Liver (tissue), 9 donors: ENCODE results near the gene IL2RA. TPM values are rescaled to one million over a fixed set of nuclear protein-coding genes. Genes with fewer than 3 reads are reported as not detected.

ENCODE experiments used
- DNase-seq: peaks from one replicate; pipeline ENCODE4 v3.0.0-alpha.2; 2017; ENCODE audit warnings: low spot score
- H3K27ac ChIP-seq, 2 donors: one replicate each; pipeline ENCODE4 v1.7.0; 2013; ENCODE audit warnings: inconsistent platforms in 2 of 2, low read length in 2 of 2, control low read depth in 1 of 2, low read depth in 1 of 2, mild to moderate bottlenecking in 1 of 2
- H3K27me3 ChIP-seq, 4 donors: one replicate each; pipeline versions ENCODE4 v1.6.1 to v1.7.0; 2013; ENCODE audit warnings: low read length in 3 of 4, inconsistent platforms in 1 of 4, mild to moderate bottlenecking in 1 of 4, moderate library complexity in 1 of 4; ENCODE audit not compliant: control insufficient read depth in 4 of 4, insufficient read depth in 4 of 4
- H3K36me3 ChIP-seq, 4 donors: one replicate each; pipeline versions ENCODE4 v1.6.1 to v1.7.0; 2013; ENCODE audit warnings: low read length in 3 of 4, mild to moderate bottlenecking in 3 of 4, low read depth in 1 of 4, moderate library complexity in 1 of 4; ENCODE audit not compliant: control insufficient read depth in 4 of 4, insufficient read depth in 3 of 4
- H3K4me1 ChIP-seq, 4 donors: one replicate each; pipeline versions ENCODE4 v1.6.1 to v1.7.0; 2013; ENCODE audit warnings: low read length in 3 of 4, mild to moderate bottlenecking in 3 of 4, moderate library complexity in 1 of 4; ENCODE audit not compliant: control insufficient read depth in 4 of 4, insufficient read depth in 4 of 4
- H3K4me3 ChIP-seq, 3 donors: one replicate each; pipeline versions ENCODE4 v1.6.1 to v1.7.0; 2013; ENCODE audit warnings: low read length in 3 of 3, control low read depth in 1 of 3, low read depth in 1 of 3, mild to moderate bottlenecking in 1 of 3
- H3K9ac ChIP-seq, 2 donors: one replicate each; pipeline ENCODE4 v1.7.0; 2013; ENCODE audit warnings: low read length in 2 of 2, mild to moderate bottlenecking in 2 of 2, moderate library complexity in 2 of 2, control low read depth in 1 of 2, low read depth in 1 of 2
- H3K9me3 ChIP-seq, 4 donors: one replicate each; pipeline versions ENCODE4 v1.6.1 to v1.7.0; 2013; ENCODE audit warnings: low read length in 3 of 4; ENCODE audit not compliant: control insufficient read depth in 4 of 4
- ATF3 ChIP-seq: IDR thresholded peaks from 2 replicates; pipeline ENCODE4 v1.6.1; 2016; ENCODE audit warnings: antibody characterized with exemption
- CTCF ChIP-seq: fragments of 150-350 bp; IDR thresholded peaks from 2 replicates; pipeline ENCODE4 v1.5.1; 2017; ENCODE audit warnings: improper control_type of control experiment, low read depth, low read length; ENCODE audit not compliant: missing input control
- EGR1 ChIP-seq, 2 donors: IDR thresholded peaks; 2 replicates each; pipeline ENCODE4 v1.6.1; 2016 to 2018; ENCODE audit warnings: antibody characterized with exemption in 2 of 2, low read depth in 2 of 2
- FOXA2 ChIP-seq: IDR thresholded peaks from 2 replicates; pipeline ENCODE4 v1.6.1; 2016; ENCODE audit warnings: antibody characterized with exemption
- GABPA ChIP-seq, 2 donors: IDR thresholded peaks in 1 of 2; conservative IDR thresholded peaks in 1 of 2; 2 replicates each; pipeline ENCODE4 v1.6.1; 2016; ENCODE audit warnings: antibody characterized with exemption in 2 of 2, mild to moderate bottlenecking in 1 of 2, moderate library complexity in 1 of 2
- HNF4A ChIP-seq, 2 donors: conservative IDR thresholded peaks; 2 replicates each; pipeline ENCODE4 v1.6.1; 2016; ENCODE audit warnings: antibody characterized with exemption in 2 of 2, mild to moderate bottlenecking in 2 of 2
- NR2F2 ChIP-seq: IDR thresholded peaks from 2 replicates; pipeline ENCODE4 v1.6.1; 2016; ENCODE audit warnings: antibody characterized with exemption
- RAD21 ChIP-seq, 2 donors: IDR thresholded peaks; 2 replicates each; pipeline ENCODE4 v1.6.1; 2016; ENCODE audit warnings: antibody characterized with exemption in 2 of 2, mild to moderate bottlenecking in 2 of 2
- REST ChIP-seq: IDR thresholded peaks from 2 replicates; pipeline ENCODE4 v1.6.1; 2016; ENCODE audit warnings: antibody characterized with exemption, mild to moderate bottlenecking
- RXRA ChIP-seq, 2 donors: IDR thresholded peaks; 2 replicates each; pipeline ENCODE4 v1.6.1; 2017 to 2018; ENCODE audit warnings: antibody characterized with exemption in 2 of 2, mild to moderate bottlenecking in 1 of 2
- SP1 ChIP-seq: IDR thresholded peaks from 2 replicates; pipeline ENCODE4 v1.6.1; 2018; ENCODE audit warnings: antibody characterized with exemption, mild to moderate bottlenecking
- TAF1 ChIP-seq: conservative IDR thresholded peaks from 2 replicates; pipeline ENCODE4 v1.6.1; 2016; ENCODE audit warnings: antibody characterized with exemption, mild to moderate bottlenecking
- ZBTB33 ChIP-seq: IDR thresholded peaks from 2 replicates; pipeline ENCODE4 v1.6.1; 2016; ENCODE audit warnings: antibody characterized with exemption
- WGBS: extraction: QIAGEN DNeasy Blood & Tissue Kit; methylation state at CpG from one replicate; pipeline ENCODE4 v1.1.7; 2013; 5-methylcytosine and 5-hydroxymethylcytosine counted together
- polyA plus RNA-seq, 2 donors: library from polyadenylated mRNA; stranded (reverse) in 1 of 2; unstranded in 1 of 2; fragments of 200-250 nt in 1 of 2; fragments of >200 nt in 1 of 2; fragmentation: Nextera tagmentation in 1 of 2; extraction: Ambion mirVana in 1 of 2; gene quantifications; one replicate each; pipeline versions ENCODE4 v1.2.1 to v1.2.3, GENCODE V29; 2013 to 2015
- total RNA-seq, 2 donors: library from RNA; depleted of rRNA; stranded (reverse); fragments of >200 nt; gene quantifications; one replicate each; pipeline ENCODE4 v1.2.3, GENCODE V29; 2014
- donor health status: healthy.
- donor health status: healthy.
- donor health status: healthy.
- donor health status: healthy.
- donor health status: healthy.

The IL2RA gene
- total and polyA plus RNA-seq, 4 donors: 0.46 to 1.6 TPM; not detected in 2

GRCh38 chr10:6048281-6049030 lies 13.7 kb downstream of the IL2RA start:
- no peak overlapping the region for H3K9ac ChIP-seq
- TF ChIP-seq NR2F2 (no peak), FOXA2 (no peak), ATF3 (no peak), EGR1 (IDR thresholded peaks at IDR 0.05; ENCODE audit: low read depth in 2 of 2) (no peak), RAD21 (IDR thresholded peaks at IDR 0.05) (no peak), TAF1 (no peak), CTCF (no peak), GABPA (IDR thresholded peaks at IDR 0.05 in 1 of 2, conservative IDR thresholded peaks at IDR 0.05 in 1 of 2) (no peak), SP1 (no peak), REST (no peak), ZBTB33 (no peak), HNF4A (conservative IDR thresholded peaks at IDR 0.05) (no peak), RXRA (IDR thresholded peaks at IDR 0.05) (no peak)
- 96% methylated on average over 7 of the region's 7 CpGs for WGBS
- no peaks in the 10 kb centered on the region for H3K36me3 ChIP-seq
- H3K4me3 ChIP-seq: no peak overlapping the region
- no peak for DNase-seq
- H3K9me3 ChIP-seq: no peaks in the 10 kb centered on the region
- peaks cover 0 to 3% (median 0%) of the 10 kb centered on the region in 4 donors for H3K4me1 ChIP-seq
- no peak overlapping the region for H3K27ac ChIP-seq
- no peaks in the 10 kb centered on the region for H3K27me3 ChIP-seq

- H3K4me3 ChIP-seq: no peak overlapping the region
- WGBS: 91% methylated on average over 7 of the region's 7 CpGs
- H3K27me3 ChIP-seq: no peaks in the 10 kb centered on the region
- H3K4me1 ChIP-seq: no peaks in the 10 kb centered on the region
- TF ChIP-seq SP1 (no peak), RXRA (IDR thresholded peaks at IDR 0.05) (no peak)
- H3K36me3 ChIP-seq: no peaks in the 10 kb centered on the region
- H3K27ac ChIP-seq: no peak overlapping the region
- H3K9me3 ChIP-seq: no peaks in the 10 kb centered on the region
- DNase-seq: no peak
- no peak overlapping the region for H3K9ac ChIP-seq
Measured at GRCh38 chr10:6047847-6048246, 14.3 kb downstream of the IL2RA start.
